Left ventricle myocardium inferior (tissue), 1 donor: Measurements from ENCODE around the gene NCAPG. TPM values are rescaled to one million over a fixed set of nuclear protein-coding genes. Genes with fewer than 3 reads are reported as not detected.

Source experiments
- DNase-seq: peaks from one replicate; pipeline ENCODE4 v3.0.0-alpha.2; 2020
- H3K27ac ChIP-seq: fragments of 200-600 bp; replicated peaks from 2 replicates; pipeline ENCODE4 v1.8.0; 2021
- H3K27me3 ChIP-seq: fragments of 200-600 bp; 2 replicates; pipeline ENCODE4 v1.8.0; 2021; ENCODE audit warnings: low read depth
- H3K36me3 ChIP-seq: fragments of 200-600 bp; 2 replicates; pipeline ENCODE4 v1.8.0; 2021
- H3K4me1 ChIP-seq: fragments of 200-600 bp; 2 replicates; pipeline ENCODE4 v1.8.0; 2021
- H3K4me3 ChIP-seq: fragments of 200-600 bp; 2 replicates; pipeline ENCODE4 v1.8.0; 2021; ENCODE audit warnings: mild to moderate bottlenecking, moderate library complexity
- H3K9me3 ChIP-seq: fragments of 200-600 bp; replicated peaks from 2 replicates; pipeline ENCODE4 v1.8.0; 2021
- CTCF ChIP-seq: fragments of 200-600 bp; IDR thresholded peaks from 2 replicates; pipeline ENCODE4 v1.8.0; 2021; ENCODE audit warnings: antibody characterized with exemption, mild to moderate bottlenecking, borderline replicate concordance
- intact Hi-C: fragments of 100-400 bp; cut with micrococcal nuclease; formaldehyde crosslinking; loops from one replicate; pipeline ENCODE4 v1.11.0; 2022
- total RNA-seq: library from RNA; stranded (reverse); fragmentation: NEBNext Ultra II Directional; extraction: Animal tissue kit (Norgen Biotek cat#: 25700); gene quantifications from one replicate; pipeline ENCODE4 v1.2.1, GENCODE V29; 2021
- donor health status: DM: no; HTN: yes; CAD: no; lungs with severe emphysema.

NCAPG gene
- total RNA-seq, 1 donor from 2014 or later, result 0.38 TPM

- intact Hi-C loops, result no loop called here
- Histone ChIP-seq H3K4me3 (no peak overlapping the region), H3K27me3 (no peaks in the 10 kb centered on the region), H3K36me3 (peaks cover 12% of the 10 kb centered on the region), H3K27ac (no peak overlapping the region), H3K9me3 (peaks cover 15% of the 10 kb centered on the region), H3K4me1 (no peaks in the 10 kb centered on the region)
- TF ChIP-seq CTCF, result no peak
- no peak for DNase-seq
Measured at GRCh38 chr4:17865866-17866363, 55.1 kb downstream of the NCAPG start.

GRCh38 chr4:17866810-17867209 is 56.0 kb downstream of the NCAPG start:
- H3K4me3 ChIP-seq, result no peak overlapping the region
- H3K27me3 ChIP-seq, result no peaks in the 10 kb centered on the region
- TF ChIP-seq CTCF, result no peak
- no peak overlapping the region for H3K27ac ChIP-seq
- DNase-seq, result no peak
- peaks cover 10% of the 10 kb centered on the region for H3K9me3 ChIP-seq
- intact Hi-C loops, result no loop called here
- no peaks in the 10 kb centered on the region for H3K4me1 ChIP-seq
- peaks cover 12% of the 10 kb centered on the region for H3K36me3 ChIP-seq

GRCh38 chr4:17867276-17867675 is 56.5 kb downstream of the NCAPG start:
- H3K4me1 ChIP-seq, result no peaks in the 10 kb centered on the region
- intact Hi-C loops, result no loop called here
- H3K9me3 ChIP-seq, result peaks cover 6% of the 10 kb centered on the region
- no peak overlapping the region for H3K4me3 ChIP-seq
- H3K36me3 ChIP-seq, result peaks cover 12% of the 10 kb centered on the region
- H3K27me3 ChIP-seq, result no peaks in the 10 kb centered on the region
- DNase-seq, result no peak
- TF ChIP-seq CTCF, result no peak
- H3K27ac ChIP-seq, result no peak overlapping the region

- H3K27ac ChIP-seq, result no peak overlapping the region
Measured at GRCh38 chr4:17869327-17869726, 58.5 kb downstream of the NCAPG start.

GRCh38 chr4:17875402-17876070 is 64.8 kb downstream of the NCAPG start:
- no peak overlapping the region for H3K4me3 ChIP-seq
- no peaks in the 10 kb centered on the region for H3K27me3 ChIP-seq
- no peak overlapping the region for H3K27ac ChIP-seq
- DNase-seq, result no peak
- no peaks in the 10 kb centered on the region for H3K9me3 ChIP-seq
- no peak for TF ChIP-seq CTCF
- intact Hi-C loops, result no loop called here
- no peaks in the 10 kb centered on the region for H3K4me1 ChIP-seq
- H3K36me3 ChIP-seq, result no peaks in the 10 kb centered on the region

More at GRCh38 chr4:17869327-17869726, 58.5 kb downstream of the NCAPG start:
- DNase-seq, result no peak
- H3K36me3 ChIP-seq, result no peaks in the 10 kb centered on the region
- no peak overlapping the region for H3K4me3 ChIP-seq
- TF ChIP-seq CTCF, result no peak
- no peaks in the 10 kb centered on the region for H3K27me3 ChIP-seq
- H3K4me1 ChIP-seq, result no peaks in the 10 kb centered on the region
- no peaks in the 10 kb centered on the region for H3K9me3 ChIP-seq
- intact Hi-C loops, result no loop called here
